Stomach (tissue), 4 donors: ENCODE data around the gene GPC5.

ENCODE experiments used
- CTCF ChIP-seq, 7 experiments: fragments of 450-650 bp in 4 of 7; fragments of 200-600 bp in 3 of 7; sonication (generic) in 3 of 7; IDR thresholded peaks; one replicate each; pipeline ENCODE4 v1.5.1; 2016 to 2019; ENCODE audit warnings: antibody characterized with exemption in 7 of 7, control low read depth in 2 of 7, mild to moderate bottlenecking in 1 of 7
- POLR2A ChIP-seq, 4 donors: fragments of 450-650 bp; IDR thresholded peaks; one replicate each; pipeline ENCODE4 v1.6.1; 2016; ENCODE audit warnings: antibody characterized with exemption in 4 of 4, control low read depth in 2 of 4, mild to moderate bottlenecking in 1 of 4, moderate library complexity in 1 of 4
- POLR2AphosphoS5 ChIP-seq, 3 donors: sonication (generic); formaldehyde crosslinking; IDR thresholded peaks; one replicate each; pipeline ENCODE4 v1.6.1; 2016; ENCODE audit warnings: antibody characterized with exemption in 3 of 3

- no peak for TF ChIP-seq POLR2AphosphoS5 (IDR thresholded peaks at IDR 0.05)
- no peak for TF ChIP-seq CTCF (IDR thresholded peaks at IDR 0.05)
- no peak for TF ChIP-seq POLR2A (IDR thresholded peaks at IDR 0.05)
Observed at GRCh38 chr13:92158346-92158745, 759.9 kb downstream of the GPC5 start.
